ENCODE data around the gene TTC28. TPM values are rescaled to one million over a fixed set of nuclear protein-coding genes. Genes with fewer than 3 reads are reported as not detected.

The TTC28 gene
- total and polyA plus RNA-seq, 12 donors, result 2.1 to 27.7 (median 20.4) TPM

- ATAC-seq, result no peak
- Histone ChIP-seq H3K4me1 (no peaks in the 10 kb centered on the region), H3K36me3 (no peaks in the 10 kb centered on the region), H3K27me3 (peaks cover 0 to 5% (median 0%) of the 10 kb centered on the region in 7 donors), H3K4me3 (no peak overlapping the region), H3K9me3 (no peaks in the 10 kb centered on the region), H3K27ac (no peak overlapping the region)
- TF ChIP-seq CTCF (IDR thresholded peaks at IDR 0.05), result no peak
- no peak for DNase-seq
- intact Hi-C loops (cut with DNase I), result no loop called here
- 88 to 91% methylated on average over 3 of the region's 3 CpGs for WGBS, 2 donors
Measured at GRCh38 chr22:28658448-28658847, 21.2 kb downstream of the TTC28 start.

GRCh38 chr22:28656181-28656580, 23.5 kb downstream of the TTC28 start:
- intact Hi-C loops (cut with DNase I), result no loop called here

GRCh38 chr22:28650463-28650862, 29.2 kb downstream of the TTC28 start:
- intact Hi-C loops (cut with DNase I), result no loop called here

More at GRCh38 chr22:28656181-28656580, 23.5 kb downstream of the TTC28 start:
- Histone ChIP-seq H3K4me1 (no peaks in the 10 kb centered on the region), H3K27me3 (peaks cover 0 to 5% (median 0%) of the 10 kb centered on the region in 7 donors), H3K27ac (no peak overlapping the region), H3K36me3 (peaks cover 0 to 9% (median 0%) of the 10 kb centered on the region in 9 donors), H3K9me3 (peaks cover 0 to 11% (median 0%) of the 10 kb centered on the region in 11 donors), H3K4me3 (no peak overlapping the region)
- WGBS, 2 donors, result 55 to 64% methylated on average over 3 of the region's 3 CpGs
- DNase-seq (no peak), ATAC-seq (no peak)
- no peak for TF ChIP-seq CTCF (IDR thresholded peaks at IDR 0.05)

GRCh38 chr22:28648792-28649191, 30.8 kb downstream of the TTC28 start:
- no peaks in the 10 kb centered on the region for H3K4me1 ChIP-seq
- H3K4me3 ChIP-seq, result no peak overlapping the region
- no peak for TF ChIP-seq CTCF (IDR thresholded peaks at IDR 0.05)
- H3K9me3 ChIP-seq, result peaks cover 0 to 11% (median 0%) of the 10 kb centered on the region in 11 donors
- no peak overlapping the region for H3K27ac ChIP-seq
- peaks cover 0 to 9% (median 0%) of the 10 kb centered on the region in 9 donors for H3K36me3 ChIP-seq
- intact Hi-C loops (cut with DNase I), result no loop called here
- H3K27me3 ChIP-seq, result no peaks in the 10 kb centered on the region
- DNase-seq, result no peak
- ATAC-seq, result no peak
- 98 to 100% methylated on average over 4 of the region's 4 CpGs for WGBS, 2 donors

More at GRCh38 chr22:28650463-28650862, 29.2 kb downstream of the TTC28 start:
- Histone ChIP-seq H3K4me3 (no peak overlapping the region), H3K27ac (no peak overlapping the region), H3K27me3 (no peaks in the 10 kb centered on the region), H3K36me3 (peaks cover 0 to 9% (median 0%) of the 10 kb centered on the region in 9 donors), H3K4me1 (no peaks in the 10 kb centered on the region), H3K9me3 (peaks cover 0 to 11% (median 0%) of the 10 kb centered on the region in 11 donors)
- ATAC-seq, result no peak
- no peak for TF ChIP-seq CTCF (IDR thresholded peaks at IDR 0.05)
- no peak for DNase-seq
